HG02885 (cell line): Measurements from ENCODE around the gene KAT7.
"Not testable (repeated sequence)": the region's sequence is repeated elsewhere in the genome, so short reads cannot be mapped to it uniquely, and the experiment has no call there.

ENCODE experiments used
- ATAC-seq: cut with Tn5 transposase; IDR thresholded peaks from one replicate; pipeline ENCODE4 v1.9.1; 2021; ENCODE audit warnings: mild to moderate bottlenecking; ENCODE audit not compliant: unreplicated experiment, poor library complexity

The KAT7 gene

GRCh38 chr17:49798182-49798581, 9.7 kb downstream of the KAT7 start:
- ATAC-seq = no peak

DNA sequence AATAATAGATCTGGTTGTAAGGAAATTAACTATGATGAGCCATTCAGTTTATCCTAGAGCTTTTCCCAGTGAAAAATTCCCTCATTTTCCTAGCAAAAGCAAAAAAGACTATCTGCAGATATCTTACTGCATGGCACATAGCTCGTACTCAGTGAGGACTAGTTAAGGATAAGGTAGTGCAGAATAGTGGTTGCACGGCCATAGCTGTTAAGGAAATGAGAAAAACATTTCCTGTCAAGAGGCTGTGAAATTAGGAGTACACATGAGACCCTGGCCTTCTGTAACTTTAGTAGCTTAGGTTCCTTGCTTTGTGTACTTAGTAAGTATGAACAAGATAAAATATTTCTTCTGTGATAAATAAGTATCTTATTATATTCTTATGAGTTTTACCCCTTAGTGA, 10.3 kb downstream of the KAT7 start:
- no peak for ATAC-seq

DNA sequence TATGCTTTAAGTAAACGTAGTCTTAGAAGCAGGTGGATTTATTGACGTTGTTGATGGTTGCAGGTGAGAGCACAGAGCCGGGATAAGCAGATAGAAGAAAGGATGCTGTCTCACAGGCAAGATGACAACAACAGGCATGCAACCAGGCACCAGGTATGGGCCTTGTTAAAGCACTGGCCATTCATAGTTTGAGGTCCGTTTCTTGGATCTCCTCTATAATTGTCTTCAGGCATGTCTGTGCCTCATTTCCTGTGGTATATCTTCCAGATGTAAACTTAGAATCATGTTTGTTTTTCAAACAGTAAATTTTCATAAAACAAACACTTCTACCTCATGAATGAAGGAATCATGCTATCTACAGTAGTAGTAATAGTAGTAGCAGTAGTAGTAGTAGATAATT, 20.6 kb downstream of the KAT7 start:
- no peak for ATAC-seq

DNA sequence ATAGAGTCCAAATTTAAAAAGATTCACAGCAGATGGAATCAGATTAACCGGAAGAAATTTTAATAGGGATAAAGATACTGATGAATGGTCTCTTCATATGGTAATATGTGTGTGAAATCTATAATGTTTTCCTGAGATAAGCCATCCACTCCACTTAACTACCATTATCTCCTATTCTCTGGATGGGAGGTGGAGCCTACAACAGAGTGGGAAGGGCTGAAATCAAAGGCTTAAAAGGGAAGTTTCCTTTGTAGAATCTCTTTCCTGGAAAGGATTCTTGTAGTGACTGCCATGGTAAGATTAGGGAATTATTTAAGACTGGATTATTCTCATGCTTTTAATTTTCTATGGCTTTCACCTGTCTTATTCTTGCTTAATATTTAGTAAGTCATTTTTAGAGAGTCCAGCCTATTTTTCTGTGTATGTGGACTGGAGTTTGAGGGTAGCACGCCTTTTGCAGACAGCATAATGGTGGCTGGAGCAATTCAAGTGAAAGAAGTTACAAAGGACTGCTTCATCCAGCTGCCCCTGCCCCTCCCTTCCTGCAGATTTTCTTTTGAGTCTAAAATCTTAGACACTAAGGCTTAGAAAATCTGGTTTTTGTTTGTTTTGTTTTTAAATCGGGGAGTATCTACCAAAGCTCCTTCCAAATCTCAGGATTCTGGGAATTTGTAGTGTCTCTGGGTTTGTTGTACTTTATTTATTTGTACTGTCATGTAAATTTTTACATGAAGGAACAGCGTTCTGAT, 26.5 kb downstream of the KAT7 start:
- no peak for ATAC-seq

DNA sequence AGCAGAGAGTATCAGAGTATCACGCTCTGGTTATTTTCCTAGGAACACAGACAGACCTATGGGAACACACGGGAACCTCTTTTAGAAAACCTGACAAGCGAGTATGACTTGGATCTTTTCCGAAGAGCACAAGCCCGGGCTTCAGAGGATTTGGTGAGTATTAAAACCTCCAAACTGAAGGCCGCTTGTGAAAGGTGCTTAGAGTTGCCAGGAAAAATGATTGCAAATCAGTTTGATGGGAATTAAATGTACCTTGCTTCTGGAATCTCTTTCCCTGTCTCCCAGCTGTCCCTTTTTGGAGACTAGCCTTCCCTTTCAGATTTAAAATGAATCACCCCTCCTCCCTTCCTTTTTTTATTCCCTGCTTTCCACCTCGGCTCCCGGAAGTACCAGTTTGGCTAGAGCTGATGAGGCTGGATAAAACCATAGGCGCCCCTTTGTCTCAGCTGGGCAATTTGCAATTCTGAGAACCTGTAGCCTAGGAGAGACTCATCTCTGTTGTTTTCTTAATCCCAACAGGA, 27.3 kb downstream of the KAT7 start:
- ATAC-seq = no peak

- ATAC-seq = no peak
Measured at GRCh38 chr17:49817993-49818392, 29.5 kb downstream of the KAT7 start.

- ATAC-seq = no peak
Measured at GRCh38 chr17:49819138-49819537, 30.7 kb downstream of the KAT7 start.

DNA sequence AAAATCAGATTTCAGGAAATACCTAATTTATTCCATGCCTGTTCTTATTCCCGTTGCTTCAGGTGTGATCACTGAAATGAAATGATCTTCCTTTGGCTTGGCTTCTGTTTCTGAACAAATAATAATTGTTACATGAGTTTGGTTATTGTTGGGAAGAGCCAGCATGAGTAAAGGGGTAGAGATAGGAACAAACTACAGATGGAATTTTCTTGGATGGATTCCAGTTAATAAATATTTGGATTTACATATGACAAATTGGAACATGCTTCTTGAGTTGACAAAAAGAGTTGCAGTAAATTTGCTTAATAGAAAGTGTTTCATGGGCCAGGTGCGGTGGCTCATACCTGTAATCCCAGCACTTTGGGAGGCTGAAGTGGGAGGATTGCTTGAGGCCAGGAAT, 31.2 kb downstream of the KAT7 start:
- ATAC-seq = no peak

- ATAC-seq = no peak
Measured at GRCh38 chr17:49820773-49821172, 32.3 kb downstream of the KAT7 start.

DNA sequence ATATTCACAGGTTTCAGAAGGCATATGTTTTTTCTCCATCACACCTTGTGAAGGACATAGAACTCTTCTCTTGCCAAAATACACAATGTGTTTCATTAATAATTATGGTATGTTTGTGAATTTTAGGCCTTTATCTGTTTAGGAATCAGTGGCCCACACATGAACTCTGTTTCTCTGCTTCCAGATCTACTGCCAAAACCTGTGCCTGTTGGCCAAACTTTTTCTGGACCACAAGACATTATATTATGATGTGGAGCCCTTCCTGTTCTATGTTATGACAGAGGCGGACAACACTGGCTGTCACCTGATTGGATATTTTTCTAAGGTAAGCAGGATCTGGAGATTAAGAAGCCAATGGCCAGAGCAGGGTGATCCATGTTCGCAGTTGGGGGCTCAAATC, 33.0 kb downstream of the KAT7 start:
- no peak for ATAC-seq

GRCh38 chr17:49821916-49822315, 33.4 kb downstream of the KAT7 start:
- ATAC-seq = no peak

GRCh38 chr17:49822829-49823228, 34.3 kb downstream of the KAT7 start:
- no peak for ATAC-seq

- no peak for ATAC-seq
Measured at GRCh38 chr17:49823614-49824013, 35.1 kb downstream of the KAT7 start.

DNA sequence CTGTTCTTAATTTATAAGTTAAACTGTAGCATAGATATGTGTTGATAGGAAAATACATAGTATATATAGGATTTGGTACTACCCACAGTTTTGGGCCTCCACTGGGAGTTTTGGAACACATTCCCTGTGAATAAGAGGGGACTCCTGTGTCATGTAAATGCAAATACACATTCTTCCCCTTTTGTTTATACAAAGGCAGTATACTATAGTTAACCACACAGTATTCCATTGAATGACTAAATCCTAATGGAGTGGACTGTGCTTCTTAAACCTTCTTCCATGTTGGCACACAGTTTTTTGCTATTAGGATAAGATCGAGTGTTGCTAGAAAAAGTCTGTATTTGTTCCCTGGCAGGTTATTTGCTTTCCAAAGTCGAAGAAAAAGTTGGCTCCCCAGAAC, 37.2 kb downstream of the KAT7 start:
- no peak for ATAC-seq

DNA sequence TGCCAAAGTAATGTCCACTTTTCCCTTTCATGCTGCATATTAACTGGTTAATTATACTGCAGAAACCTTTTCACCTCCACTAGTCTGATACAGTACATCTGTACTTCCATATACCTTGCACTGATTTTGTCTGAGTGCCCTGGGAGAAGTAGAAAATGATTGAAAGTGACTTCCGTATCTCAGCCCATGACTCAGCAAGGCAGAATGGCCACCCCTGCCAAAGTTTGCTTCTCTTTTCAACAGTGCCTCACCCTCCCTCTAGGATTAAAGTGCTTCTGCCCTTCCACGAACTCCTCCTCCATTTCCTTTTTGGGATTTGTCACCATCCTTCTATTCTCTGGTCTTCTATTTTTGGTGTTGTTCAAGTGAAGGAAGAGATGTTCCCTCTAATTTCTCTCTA, 39.8 kb downstream of the KAT7 start:
- not testable (repeated sequence) for ATAC-seq

- ATAC-seq = no peak
Measured at GRCh38 chr17:49829026-49829425, 40.5 kb downstream of the KAT7 start.

GRCh38 chr17:49830605-49831004, 42.1 kb downstream of the KAT7 start:
- no peak for ATAC-seq

DNA sequence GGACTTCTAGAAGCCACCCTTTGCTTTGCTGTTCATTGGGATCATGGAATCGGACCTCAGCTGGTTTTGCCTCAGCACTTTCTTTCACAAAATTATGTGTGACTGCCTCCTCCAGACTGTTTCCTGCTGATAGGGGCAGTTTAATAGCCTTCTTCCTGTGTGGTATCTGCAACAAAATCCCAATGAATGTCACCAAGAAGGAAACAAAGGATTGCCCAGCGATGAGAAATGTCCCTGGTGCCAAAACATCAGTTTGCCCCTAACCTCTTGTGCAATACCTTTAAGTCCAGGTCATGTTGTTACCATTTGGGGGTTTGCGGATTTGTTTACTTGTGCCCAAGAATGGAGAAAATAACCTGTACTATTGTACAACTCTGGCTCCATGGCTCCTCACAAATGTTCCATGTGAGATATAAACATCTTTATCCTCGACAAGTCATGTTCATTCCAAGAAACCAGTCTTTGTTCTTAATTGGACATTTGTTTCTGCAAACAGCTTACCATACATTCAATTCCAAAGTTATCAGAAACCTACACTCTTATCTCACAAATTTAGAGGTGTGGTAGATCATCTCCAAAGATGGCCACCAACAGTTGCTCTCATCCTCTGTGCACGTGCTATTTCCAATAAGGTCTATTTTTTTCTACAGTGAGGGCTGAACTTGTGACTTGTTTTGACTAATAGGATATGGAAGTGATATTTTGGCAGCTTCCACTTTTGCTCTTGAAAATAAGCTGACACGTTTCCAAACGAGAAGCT, 44.5 kb downstream of the KAT7 start:
- ATAC-seq = no peak

DNA sequence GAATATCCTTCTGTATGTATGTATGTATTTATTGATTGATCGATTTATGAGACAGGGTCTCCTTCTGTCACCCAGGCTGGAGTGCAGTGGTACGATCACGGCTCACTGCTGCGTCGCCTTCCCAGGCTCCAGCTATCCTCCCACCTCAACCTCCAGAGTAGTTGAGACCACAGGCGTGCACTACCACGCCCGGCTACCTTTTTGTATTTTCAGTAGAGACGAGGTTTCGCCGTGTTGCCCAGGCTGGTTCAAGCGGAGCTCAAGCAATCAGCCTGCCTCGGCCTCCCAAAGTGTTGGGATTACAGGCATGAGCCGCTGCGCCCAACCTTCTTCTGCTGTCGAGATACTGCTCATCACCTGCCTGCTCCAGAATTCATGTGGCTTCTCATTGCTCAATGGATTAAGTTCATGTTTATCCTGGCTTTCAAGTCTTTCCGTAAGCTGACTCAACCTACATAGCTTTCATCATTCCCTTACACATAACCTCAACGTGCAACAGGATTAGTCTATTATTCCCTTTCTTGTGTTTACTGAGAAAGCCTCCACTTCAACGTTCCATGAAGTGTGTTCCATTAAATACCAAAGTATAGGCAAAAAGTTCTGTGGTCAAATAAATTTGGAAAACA, 45.8 kb downstream of the KAT7 start:
- no peak for ATAC-seq

- ATAC-seq = no peak
Measured at GRCh38 chr17:49835472-49835871, 47.0 kb downstream of the KAT7 start.
